IMR-90 (cell line): ENCODE data around the gene WDR13. TPM values are rescaled to one million over a fixed set of nuclear protein-coding genes. Genes with fewer than 3 reads are reported as not detected.
A peak's percentile ranks its signal among the peaks of the same experiment; 100 is the strongest.

ENCODE experiments used
- ATAC-seq: fragments of 200-7000 bp; cut with Tn5 transposase; 2 replicates; pipeline ENCODE4 v1.9.1; 2020; ENCODE audit warnings: low read depth, mild to moderate bottlenecking, moderate library complexity
- BruUV-seq: library from RNA; stranded (reverse); fragments of 400-500 nt; replicated peaks from 2 replicates; lab custom pipeline; 2021; lab: Mats Ljungman, UMichigan
- CTCF ChIA-PET: fragments of 300-600 bp; formaldehyde crosslinking; extraction: SDS; loops from one replicate; lab custom pipeline; 2021; ENCODE audit warnings: antibody characterized with exemption; lab: Yijun Ruan, JAX
- POLR2A ChIA-PET: fragments of 300-600 bp; sonication (Branson Sonifier 250); formaldehyde crosslinking; loops from one replicate; lab custom pipeline; 2022; ENCODE audit warnings: antibody characterized with exemption; ENCODE audit not compliant: unreplicated experiment; lab: Charles Lee
- DNase-seq: peaks from one replicate; pipeline ENCODE4 v3.0.0; 2013
- H2AFZ ChIP-seq: replicated peaks from 2 replicates; pipeline ENCODE3; 2013; ENCODE audit warnings: low read length, mild to moderate bottlenecking; ENCODE audit not compliant: poor library complexity
- H2AK5ac ChIP-seq: 2 replicates; pipeline ENCODE4 v1.6.1; 2013; ENCODE audit warnings: low read depth, low read length, inconsistent platforms
- H2AK9ac ChIP-seq: replicated peaks from 2 replicates; pipeline ENCODE3; 2013; ENCODE audit warnings: mild to moderate bottlenecking, low read depth, low read length, moderate library complexity; ENCODE audit not compliant: poor library complexity
- H2BK120ac ChIP-seq: 2 replicates; pipeline ENCODE4 v1.6.1; 2013; ENCODE audit warnings: low read depth, low read length, inconsistent platforms
- H2BK15ac ChIP-seq: 3 replicates; pipeline ENCODE4 v1.6.1; 2013; ENCODE audit warnings: low read depth, low read length, inconsistent platforms
- H2BK20ac ChIP-seq: 2 replicates; pipeline ENCODE4 v1.6.1; 2013; ENCODE audit warnings: low read depth, mild to moderate bottlenecking, inconsistent platforms, low read length, moderate library complexity
- H2BK5ac ChIP-seq: 2 replicates; pipeline ENCODE4 v1.6.1; 2013; ENCODE audit warnings: mild to moderate bottlenecking, low read depth, low read length, inconsistent platforms; ENCODE audit not compliant: poor library complexity, severe bottlenecking
- H3K14ac ChIP-seq: replicated peaks from 2 replicates; pipeline ENCODE4 v1.6.1; 2013; ENCODE audit warnings: low read depth, low read length, inconsistent platforms
- H3K18ac ChIP-seq: 2 replicates; pipeline ENCODE4 v1.6.1; 2013; ENCODE audit warnings: low read depth, low read length, control low read depth
- H3K23ac ChIP-seq: 2 replicates; pipeline ENCODE4 v1.6.1; 2013; ENCODE audit warnings: low read depth, low read length, inconsistent platforms
- H3K27ac ChIP-seq: 2 replicates; pipeline ENCODE4 v1.5.1; 2013; ENCODE audit warnings: mild to moderate bottlenecking, control low read depth, low read length; ENCODE audit not compliant: insufficient read depth
- H3K27me3 ChIP-seq: 2 replicates; pipeline ENCODE4 v1.6.1; 2013; ENCODE audit warnings: low read length; ENCODE audit not compliant: control insufficient read depth, insufficient read depth
- H3K36me3 ChIP-seq: 2 replicates; pipeline ENCODE4 v1.6.1; 2013; ENCODE audit warnings: low read length, mixed read lengths; ENCODE audit not compliant: control insufficient read depth, insufficient read depth
- H3K4ac ChIP-seq: 2 replicates; pipeline ENCODE4 v1.6.1; 2013; ENCODE audit warnings: low read depth, low read length, inconsistent platforms
- H3K4me1 ChIP-seq: 2 replicates; pipeline ENCODE4 v1.6.1; 2013; ENCODE audit warnings: low read length, mixed read lengths; ENCODE audit not compliant: control insufficient read depth, insufficient read depth
- H3K4me2 ChIP-seq: 2 replicates; pipeline ENCODE4 v1.6.1; 2013; ENCODE audit warnings: low read depth, mild to moderate bottlenecking, control low read depth, low read length, moderate library complexity
- H3K4me3 ChIP-seq: 2 replicates; pipeline ENCODE4 v1.5.1; 2013; ENCODE audit warnings: low read depth, mild to moderate bottlenecking, control low read depth, low read length, moderate library complexity; ENCODE audit not compliant: insufficient read depth
- H3K56ac ChIP-seq: 2 replicates; pipeline ENCODE4 v1.6.1; 2013; ENCODE audit warnings: low read length, inconsistent platforms; ENCODE audit not compliant: insufficient read depth; ENCODE audit errors: extremely low read depth
- H3K79me1 ChIP-seq, 2 experiments: 2 replicates each; pipeline ENCODE4 v1.6.1; 2013; ENCODE audit warnings: low read length in 2 of 2, inconsistent platforms in 1 of 2, low read depth in 1 of 2
- H3K9ac ChIP-seq: 2 replicates; pipeline ENCODE4 v1.6.1; 2013; ENCODE audit warnings: low read depth, low read length, control low read depth
- H3K9me1 ChIP-seq: 2 replicates; pipeline ENCODE4 v1.6.1; 2013; ENCODE audit warnings: low read length, inconsistent platforms; ENCODE audit not compliant: insufficient read depth
- H3K9me3 ChIP-seq: 2 replicates; pipeline ENCODE4 v1.6.1; 2013; ENCODE audit warnings: low read length; ENCODE audit not compliant: control insufficient read depth, insufficient read depth
- H4K20me1 ChIP-seq: 2 replicates; pipeline ENCODE4 v1.6.1; 2013; ENCODE audit warnings: low read length, inconsistent platforms; ENCODE audit not compliant: insufficient read depth
- H4K5ac ChIP-seq: 2 replicates; pipeline ENCODE4 v1.6.1; 2013; ENCODE audit warnings: mild to moderate bottlenecking, low read depth, low read length, control low read depth
- H4K8ac ChIP-seq, 2 experiments: 2 replicates each; pipeline ENCODE4 v1.6.1; 2013; ENCODE audit warnings: low read depth in 2 of 2, low read length in 2 of 2, control low read depth in 1 of 2, inconsistent platforms in 1 of 2
- H4K91ac ChIP-seq: 2 replicates; pipeline ENCODE4 v1.6.1; 2013; ENCODE audit warnings: low read depth, low read length, inconsistent platforms; ENCODE audit not compliant: insufficient read depth
- BHLHE40 ChIP-seq: fragments of 150-350 bp; IDR thresholded peaks from 2 replicates; pipeline ENCODE4 v1.6.1; 2016; ENCODE audit warnings: mild to moderate bottlenecking, low read depth, low read length
- CEBPB ChIP-seq: IDR thresholded peaks from 2 replicates; pipeline ENCODE4 v1.6.1; 2012; ENCODE audit warnings: low read depth, low read length, improper control_type of control experiment
- CTCF ChIP-seq: conservative IDR thresholded peaks from 2 replicates; pipeline ENCODE4 v1.5.1; 2012; ENCODE audit warnings: mild to moderate bottlenecking, low read depth, low read length, improper control_type of control experiment
- ELK1 ChIP-seq: fragments of 150-350 bp; IDR thresholded peaks from 2 replicates; pipeline ENCODE4 v1.6.1; 2016; ENCODE audit warnings: low read depth, mild to moderate bottlenecking, low read length, moderate library complexity, borderline replicate concordance
- MAFK ChIP-seq: IDR thresholded peaks from 2 replicates; pipeline ENCODE4 v1.6.1; 2012; ENCODE audit warnings: low read depth, low read length, improper control_type of control experiment
- MXI1 ChIP-seq: IDR thresholded peaks from 2 replicates; pipeline ENCODE4 v1.6.1; 2012; ENCODE audit warnings: low read depth, mild to moderate bottlenecking, low read length, moderate library complexity, borderline replicate concordance
- NFE2L2 ChIP-seq: fragments of 150-350 bp; IDR thresholded peaks from 2 replicates; pipeline ENCODE4 v1.6.1; 2016; ENCODE audit warnings: low read depth, mild to moderate bottlenecking, low read length
- POLR2A ChIP-seq: IDR thresholded peaks from 2 replicates; pipeline ENCODE4 v1.6.1; 2012; ENCODE audit warnings: mild to moderate bottlenecking, low read depth, low read length
- RAD21 ChIP-seq: IDR thresholded peaks from 2 replicates; pipeline ENCODE4 v1.6.1; 2012; ENCODE audit warnings: low read length, improper control_type of control experiment
- RFX5 ChIP-seq: IDR thresholded peaks from 2 replicates; pipeline ENCODE4 v1.8.0; 2012; ENCODE audit warnings: low read depth, mild to moderate bottlenecking, low read length, moderate library complexity
- SMC3 ChIP-seq: fragments of 150-350 bp; IDR thresholded peaks from 2 replicates; pipeline ENCODE4 v1.6.1; 2016; ENCODE audit warnings: low read depth, mild to moderate bottlenecking, antibody characterized with exemption, low read length, moderate library complexity
- USF2 ChIP-seq: fragments of 150-350 bp; IDR thresholded peaks from 2 replicates; pipeline ENCODE4 v1.6.1; 2017; ENCODE audit warnings: mild to moderate bottlenecking, antibody characterized with exemption, low read length, low read depth
- WGBS, 2 experiments: methylation state at CpG; one replicate each; pipeline versions ENCODE4 v1.1.5 to v1.1.7; 2013; ENCODE audit warnings: missing lambda C conversion rate in 2 of 2; ENCODE audit not compliant: insufficient read length in 1 of 2; ENCODE audit errors: extremely low coverage in 2 of 2; 5-methylcytosine and 5-hydroxymethylcytosine counted together
- dilution Hi-C: fragments of 300-500 bp; cut with HindIII; formaldehyde crosslinking; loops from one replicate; pipeline ENCODE4 v1.14.3; 2018; ENCODE audit warnings: low sequenced_read_pairs; ENCODE audit not compliant: unreplicated experiment
- in situ Hi-C: fragments of 300-500 bp; cut with MboI; formaldehyde crosslinking; loops from 3 replicates; pipeline ENCODE4 v1.14.3; 2019; ENCODE audit warnings: low sequenced_read_pairs, inconsistent platforms, mixed read lengths
- intact Hi-C: fragments of 100-400 bp; cut with micrococcal nuclease; formaldehyde crosslinking; loops from 2 replicates; pipeline ENCODE4 v1.10.0; 2022
- polyA plus RNA-seq, 3 experiments: library from polyadenylated mRNA; depleted of rRNA; stranded (reverse); fragments of >200 nt; gene quantifications; 2 replicates each; pipeline ENCODE4 v1.2.3, GENCODE V29; 2012; ENCODE audit warnings: low replicate concordance in 1 of 3
- total RNA-seq: library from RNA; depleted of rRNA; stranded (reverse); fragments of >200 nt; gene quantifications from 2 replicates; pipeline ENCODE4 v1.2.3, GENCODE V29; 2012

Gene WDR13
- total and polyA plus RNA-seq, 2 of the 4 experiments (the other 2 are of a cell fraction) = 62.7 to 153 TPM

- H3K56ac ChIP-seq = no peak overlapping the region
- POLR2A ChIA-PET = no interaction called here
- H3K27ac ChIP-seq = no peak overlapping the region
- H2AK5ac ChIP-seq = no peak overlapping the region
- H2BK15ac ChIP-seq = no peak overlapping the region
- no peak overlapping the region for H4K8ac ChIP-seq
- no peak overlapping the region for H3K4ac ChIP-seq
- H3K23ac ChIP-seq = no peak overlapping the region
- WGBS, 2 experiments = no CpG with 5 or more reads among the region's 10 CpGs
- H2AFZ ChIP-seq = no peak overlapping the region
- H3K27me3 ChIP-seq = peaks cover 5% of the 10 kb centered on the region
- H3K36me3 ChIP-seq = no peaks in the 10 kb centered on the region
- H2BK5ac ChIP-seq = no peak overlapping the region
- H4K20me1 ChIP-seq = no peaks in the 10 kb centered on the region
- TF ChIP-seq ELK1 (no peak), BHLHE40 (no peak), USF2 (no peak), POLR2A (no peak), CTCF (no peak), RFX5 (no peak), RAD21 (no peak), MXI1 (no peak), NFE2L2 (no peak), MAFK (no peak), SMC3 (no peak), CEBPB (no peak)
- ATAC-seq (no peak), DNase-seq (no peak)
- H2AK9ac ChIP-seq = peak overlapping the region; percentile 28
- H2BK120ac ChIP-seq = no peak overlapping the region
- no peaks in the 10 kb centered on the region for H3K79me1 ChIP-seq
- CTCF ChIA-PET = no interaction called here
- no peak overlapping the region for H4K91ac ChIP-seq
- H4K5ac ChIP-seq = no peak overlapping the region
- in situ Hi-C loops = no loop called here
- intact Hi-C loops = loop anchor here (5.0 kb wide), 1 partner anchor 1950 kb away; no protein-coding TSS in a partner anchor
- BruUV-seq = no TSS peak
- H3K14ac ChIP-seq = no peak overlapping the region
- dilution Hi-C loops = no loop called here
- H3K18ac ChIP-seq = no peak overlapping the region
- H3K4me3 ChIP-seq = no peak overlapping the region
- H3K9ac ChIP-seq = no peak overlapping the region
- no peaks in the 10 kb centered on the region for H3K9me3 ChIP-seq
- H2BK20ac ChIP-seq = no peak overlapping the region
- H3K4me1 ChIP-seq = no peaks in the 10 kb centered on the region
- no peaks in the 10 kb centered on the region for H3K9me1 ChIP-seq
- no peak overlapping the region for H3K4me2 ChIP-seq
These were observed 34.9 kb downstream of the WDR13 start for GRCh38 chrX:48632207-48632606.
